HG02798 (cell line): ENCODE results near the gene LRRC52.

ENCODE experiments used
- ATAC-seq: cut with Tn5 transposase; IDR thresholded peaks from one replicate; pipeline ENCODE4 v1.9.1; 2021; ENCODE audit warnings: mild to moderate bottlenecking; ENCODE audit not compliant: unreplicated experiment, poor library complexity

LRRC52 gene, protein sequence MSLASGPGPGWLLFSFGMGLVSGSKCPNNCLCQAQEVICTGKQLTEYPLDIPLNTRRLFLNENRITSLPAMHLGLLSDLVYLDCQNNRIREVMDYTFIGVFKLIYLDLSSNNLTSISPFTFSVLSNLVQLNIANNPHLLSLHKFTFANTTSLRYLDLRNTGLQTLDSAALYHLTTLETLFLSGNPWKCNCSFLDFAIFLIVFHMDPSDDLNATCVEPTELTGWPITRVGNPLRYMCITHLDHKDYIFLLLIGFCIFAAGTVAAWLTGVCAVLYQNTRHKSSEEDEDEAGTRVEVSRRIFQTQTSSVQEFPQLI

DNA sequence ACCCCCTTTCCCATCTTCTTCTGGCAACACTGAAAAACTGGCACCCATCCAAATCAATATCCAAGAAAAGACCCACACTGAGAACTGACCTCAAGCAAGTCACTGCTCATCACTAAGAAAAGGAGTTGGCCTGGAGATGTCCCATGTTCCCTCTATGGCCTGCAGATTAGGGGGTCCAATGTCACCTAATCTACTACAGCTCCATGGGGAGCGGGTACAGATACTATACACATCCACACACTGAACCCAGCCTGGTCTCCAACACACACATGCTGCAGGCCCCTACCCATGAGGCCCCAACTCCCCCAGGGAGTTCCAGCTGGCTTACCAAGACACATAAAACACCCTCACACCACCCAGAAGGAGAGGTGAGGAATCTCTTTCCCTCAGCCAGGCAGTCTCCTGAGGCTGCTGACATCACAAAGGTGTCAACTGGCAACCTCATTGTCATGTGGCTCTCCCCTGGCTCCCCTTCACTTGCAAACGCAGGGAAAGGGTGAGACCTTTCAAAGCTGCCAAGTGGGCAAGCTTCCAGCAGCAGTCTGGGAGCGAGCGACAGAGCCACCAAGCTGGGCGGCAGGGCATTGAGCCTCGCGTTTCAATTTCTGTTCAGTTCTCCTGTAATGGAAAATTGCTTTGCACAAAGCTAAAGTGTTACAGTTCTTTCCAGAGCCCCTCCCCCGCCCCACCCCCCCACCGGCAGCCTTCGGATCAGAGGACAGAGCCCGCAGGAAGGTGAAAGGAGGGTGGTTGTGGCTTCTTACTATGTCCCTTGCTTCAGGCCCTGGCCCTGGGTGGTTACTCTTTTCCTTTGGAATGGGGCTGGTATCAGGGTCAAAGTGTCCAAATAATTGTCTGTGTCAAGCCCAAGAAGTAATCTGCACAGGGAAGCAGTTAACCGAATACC is at the start of gene LRRC52:
Gene LRRC52 (plus strand): TSS at position 469 of the 907 bp plus-strand sequence. CDS start 297 bp downstream, at position 766.
- ATAC-seq, result no peak

DNA sequence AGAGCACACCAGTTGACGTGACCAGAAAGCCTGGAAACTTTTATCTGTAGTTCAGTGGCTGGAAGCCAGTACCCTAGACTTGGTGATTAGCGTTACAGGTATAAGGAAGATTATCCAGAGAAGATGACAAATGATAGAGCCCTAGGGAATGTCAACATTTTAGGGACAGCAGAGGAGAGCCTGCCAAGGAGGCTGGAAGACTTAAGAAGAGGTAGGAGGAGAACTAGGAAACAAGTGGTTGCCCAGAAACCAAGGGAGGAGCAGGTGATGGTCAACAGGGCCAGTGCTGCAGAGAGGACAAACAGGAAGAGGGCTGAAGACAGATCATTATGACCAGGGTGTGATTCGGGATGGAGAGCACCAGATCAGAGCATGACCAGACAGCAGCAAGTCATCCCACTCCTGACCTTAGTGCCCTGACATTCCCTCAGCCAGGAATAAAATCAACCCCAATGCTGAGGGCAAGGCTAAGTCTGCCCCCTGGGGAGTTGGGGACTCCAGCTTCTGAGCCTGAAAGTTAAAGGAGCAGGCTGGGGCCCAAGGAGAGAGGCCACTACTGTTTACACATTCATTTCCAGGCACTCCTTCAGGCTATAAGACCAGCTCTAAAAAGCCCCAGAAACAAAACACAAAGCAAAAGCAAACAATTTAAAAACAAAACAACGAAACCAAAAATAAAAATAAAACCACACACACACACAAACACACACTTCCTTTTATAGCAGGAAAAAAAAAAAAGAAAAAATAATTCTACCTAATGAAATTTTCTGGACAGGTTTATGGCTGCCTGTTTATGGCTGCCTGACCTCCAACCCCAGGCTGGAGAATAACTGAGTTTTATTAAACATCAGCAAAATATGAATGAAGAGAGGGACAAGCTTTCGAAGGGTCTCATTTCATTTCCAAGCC is 48.6 kb upstream of the LRRC52 start:
- no peak for ATAC-seq

DNA sequence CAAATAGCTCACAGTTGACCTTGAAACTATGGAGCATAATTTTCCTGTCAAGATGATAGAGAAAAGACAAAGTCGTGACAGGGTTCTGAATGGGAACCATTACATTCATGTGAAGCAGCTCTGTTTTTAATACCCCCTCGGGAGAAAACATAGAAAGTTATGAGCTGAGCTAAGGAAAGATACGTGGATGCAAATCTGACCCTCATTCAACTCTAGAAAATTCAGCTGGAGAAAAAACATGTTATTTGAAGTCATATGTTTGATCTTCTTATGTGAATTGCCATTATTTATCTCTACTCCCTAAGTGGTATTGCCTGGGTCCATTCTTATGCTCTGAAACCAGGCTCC is 48.0 kb upstream of the LRRC52 start:
- ATAC-seq, result no peak

DNA sequence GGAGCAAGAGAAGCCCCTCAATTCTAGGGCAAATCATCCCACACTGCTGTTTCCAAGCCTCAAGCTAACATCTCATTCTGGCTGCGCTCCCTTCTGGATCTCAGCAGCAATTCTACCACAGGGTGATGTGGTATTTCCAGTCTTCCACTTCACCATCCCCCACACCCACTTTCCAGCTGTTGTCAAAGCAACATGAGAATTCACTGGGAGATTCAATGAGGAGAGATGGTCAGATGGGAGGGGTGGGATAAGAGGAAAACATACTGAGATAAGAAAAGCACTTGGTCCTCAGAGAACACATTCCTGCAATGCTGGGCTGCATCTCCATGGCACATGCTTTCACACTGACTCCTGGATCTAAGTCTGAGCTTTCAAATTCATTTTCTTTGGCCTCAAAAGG is 47.3 kb upstream of the LRRC52 start:
- ATAC-seq, result no peak

DNA sequence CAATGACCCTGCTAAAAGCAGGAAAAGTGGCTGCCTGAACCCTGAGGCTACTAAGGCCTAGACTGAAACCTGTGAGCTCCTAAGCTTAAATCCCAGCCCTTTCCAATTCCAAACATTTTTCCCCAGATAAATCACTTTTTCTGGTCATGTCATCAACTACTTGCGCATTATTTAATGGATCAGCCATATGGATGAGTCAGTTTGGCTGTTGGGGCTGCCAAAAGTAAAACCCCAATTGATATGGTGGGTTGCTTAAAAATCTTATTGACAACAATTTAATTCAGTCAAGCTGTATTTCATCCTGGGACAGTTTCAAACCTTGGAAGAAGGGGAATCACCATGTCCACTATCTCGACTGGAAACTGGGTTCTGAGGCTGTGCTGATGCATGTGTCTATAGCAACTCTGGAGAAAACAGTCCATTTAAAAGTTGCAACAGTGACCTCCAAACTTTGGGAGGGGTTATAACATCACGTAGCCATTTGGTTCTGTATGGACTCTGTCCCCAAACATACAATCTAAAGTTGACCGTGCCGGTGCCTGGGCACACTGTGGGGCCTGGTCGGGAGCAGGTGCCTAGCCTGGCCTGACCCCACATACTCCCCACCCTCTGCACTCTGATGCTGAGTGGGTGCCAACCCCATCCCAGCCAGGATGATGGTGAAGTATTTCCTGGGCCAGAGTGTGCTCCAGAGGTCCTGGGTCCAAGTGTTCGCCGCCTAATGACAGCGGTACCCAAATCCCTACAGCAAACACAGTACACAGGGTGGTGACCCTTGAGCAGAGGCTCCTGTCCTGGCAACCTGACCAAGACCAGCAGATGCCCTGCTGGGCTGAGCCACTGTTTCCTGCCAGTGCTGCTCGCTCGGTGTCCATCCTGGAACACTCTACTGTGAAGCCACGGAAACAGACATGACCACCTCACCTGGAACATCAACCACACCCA is 46.5 kb upstream of the LRRC52 start:
- no peak for ATAC-seq

DNA sequence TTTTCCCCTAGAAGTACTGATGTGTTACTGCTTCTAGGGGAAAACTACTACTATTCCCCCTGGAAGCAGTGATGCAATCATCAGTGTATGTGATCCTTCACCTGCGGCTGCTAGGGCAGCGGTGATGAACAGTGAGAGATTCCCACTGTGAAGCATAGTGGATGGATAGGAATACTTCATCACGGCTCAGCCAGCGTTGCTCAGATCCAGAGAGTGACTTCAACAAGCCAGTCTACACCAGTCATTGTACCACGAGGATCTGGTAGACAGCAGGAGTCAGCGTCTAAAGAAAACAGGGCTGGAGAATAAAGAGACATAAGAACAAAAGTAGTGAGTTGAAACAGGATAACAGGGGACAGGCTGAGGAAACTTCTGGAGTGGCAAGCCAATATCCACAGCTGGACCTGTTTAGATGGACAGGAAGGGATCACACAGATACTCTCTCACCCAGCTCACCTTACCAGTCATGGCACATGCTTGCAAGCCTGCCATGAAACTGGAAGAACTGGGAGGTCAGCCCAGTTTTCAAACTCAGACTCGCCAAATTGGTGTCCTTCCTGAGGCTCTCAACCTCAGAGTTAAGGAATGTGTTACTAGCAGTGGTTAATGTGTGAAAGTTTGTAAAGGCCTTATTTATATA is 42.4 kb upstream of the LRRC52 start:
- ATAC-seq, result no peak

DNA sequence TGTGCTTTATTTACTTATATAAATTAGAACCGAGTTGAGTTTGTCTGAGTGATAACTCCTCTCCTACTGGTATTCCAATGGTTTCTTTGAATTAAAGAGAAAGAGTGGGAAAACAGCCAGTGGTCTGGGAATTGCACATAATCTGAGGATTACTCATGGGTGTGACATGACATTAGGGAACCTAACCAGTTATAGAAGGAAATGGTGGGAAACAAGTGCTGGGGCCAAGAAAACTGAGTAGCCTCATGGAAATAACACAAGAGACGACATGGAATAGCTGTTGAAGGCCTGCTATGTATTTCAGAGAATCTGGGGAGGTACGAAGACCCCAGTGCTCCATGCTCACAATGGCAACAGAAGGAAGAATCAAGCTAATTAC is 41.8 kb upstream of the LRRC52 start:
- no peak for ATAC-seq

DNA sequence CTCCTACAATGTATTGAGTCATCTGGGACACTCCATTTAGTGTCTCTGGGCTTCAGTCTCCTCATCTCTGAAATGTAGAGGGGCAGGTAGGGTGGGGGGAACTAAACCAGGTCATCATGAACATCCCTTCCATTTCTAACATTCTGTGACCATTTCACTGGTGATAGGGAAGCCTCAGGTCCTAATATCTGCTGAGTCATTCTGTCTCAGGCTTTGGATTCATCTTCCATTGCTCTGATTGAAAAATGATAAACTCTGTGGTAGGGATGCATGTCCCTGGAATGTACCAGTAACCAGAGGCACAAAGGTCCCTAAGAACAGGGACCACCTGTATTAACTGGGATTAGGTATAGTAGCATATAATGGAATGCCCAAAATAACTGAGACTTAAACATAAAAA is 36.2 kb upstream of the LRRC52 start:
- ATAC-seq, result no peak

DNA sequence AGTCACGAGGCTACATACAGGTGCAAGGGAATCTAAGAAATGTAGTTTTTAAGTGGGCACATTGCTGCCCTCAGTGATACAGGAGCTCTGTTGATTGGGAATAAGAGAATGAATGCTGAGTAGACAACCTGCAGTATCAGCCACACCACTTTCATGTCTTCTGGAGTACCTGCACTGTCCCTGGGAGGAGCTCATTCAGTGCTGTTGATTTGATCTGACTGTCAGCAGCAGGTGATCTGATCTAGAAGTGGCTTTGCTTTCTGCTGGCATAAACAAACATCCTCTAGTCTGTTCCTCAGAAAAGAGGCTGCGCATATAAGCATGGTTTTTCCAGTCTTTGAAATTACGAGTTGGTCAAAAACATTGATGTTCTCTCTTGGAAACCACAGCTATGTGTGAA is 35.5 kb upstream of the LRRC52 start:
- no peak for ATAC-seq

DNA sequence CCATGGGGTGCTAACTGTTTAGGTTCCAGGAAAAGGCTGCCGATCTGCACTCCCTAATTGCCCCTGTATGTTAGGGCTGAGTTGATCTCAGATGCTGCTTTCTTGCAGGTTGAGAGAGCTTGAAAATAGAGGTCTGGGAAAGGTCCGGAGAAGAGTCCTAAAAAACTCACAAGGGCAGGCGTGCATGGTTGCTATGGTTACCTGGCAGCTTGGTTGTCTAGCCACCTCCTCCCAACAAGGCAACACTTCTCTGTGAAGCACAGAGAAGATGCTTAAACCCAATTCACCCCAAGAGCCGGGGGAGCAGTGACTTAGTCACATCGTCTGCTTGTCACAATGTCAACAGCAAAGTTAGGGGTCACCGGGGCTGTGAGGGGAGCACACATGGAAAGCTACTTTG is 31.0 kb upstream of the LRRC52 start:
- ATAC-seq, result no peak

DNA sequence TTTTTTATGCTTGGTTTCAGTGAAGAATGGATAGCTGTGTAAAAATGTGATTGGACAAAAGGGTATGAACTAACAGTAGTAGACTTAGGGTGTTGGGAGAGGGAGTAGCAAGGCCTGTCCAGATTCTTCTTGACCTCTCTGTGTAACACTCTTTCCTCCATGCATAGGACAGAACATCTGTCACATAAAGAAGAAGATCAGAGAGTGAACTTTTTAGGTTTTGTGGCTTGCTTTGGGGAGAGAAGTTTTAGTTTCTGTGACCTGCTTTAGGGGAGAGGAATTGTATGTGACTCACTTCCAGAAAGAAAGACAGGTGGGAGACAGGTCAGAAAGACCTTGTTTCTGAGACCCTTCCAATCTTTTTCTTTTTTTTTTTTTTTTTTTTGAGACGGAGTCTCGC is 27.3 kb upstream of the LRRC52 start:
- no peak for ATAC-seq

DNA sequence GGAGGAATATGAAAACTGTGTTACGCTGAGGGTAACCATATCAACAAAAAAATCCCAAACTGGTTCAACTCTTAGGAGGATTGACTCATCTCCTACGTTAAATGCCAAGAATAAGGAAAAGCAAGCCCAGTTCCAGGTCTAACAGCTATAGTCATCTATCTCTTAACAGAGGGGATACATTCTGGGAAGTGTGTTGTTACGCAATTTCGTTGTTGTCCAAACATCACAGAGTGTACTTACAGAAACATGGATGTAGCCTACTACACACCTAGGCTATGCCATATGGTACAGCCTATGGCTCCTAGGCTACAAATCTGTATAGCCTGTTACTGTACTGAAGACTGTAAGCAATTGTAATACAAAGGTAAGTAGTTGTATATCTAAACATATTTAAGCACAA is 23.2 kb upstream of the LRRC52 start:
- no peak for ATAC-seq

DNA sequence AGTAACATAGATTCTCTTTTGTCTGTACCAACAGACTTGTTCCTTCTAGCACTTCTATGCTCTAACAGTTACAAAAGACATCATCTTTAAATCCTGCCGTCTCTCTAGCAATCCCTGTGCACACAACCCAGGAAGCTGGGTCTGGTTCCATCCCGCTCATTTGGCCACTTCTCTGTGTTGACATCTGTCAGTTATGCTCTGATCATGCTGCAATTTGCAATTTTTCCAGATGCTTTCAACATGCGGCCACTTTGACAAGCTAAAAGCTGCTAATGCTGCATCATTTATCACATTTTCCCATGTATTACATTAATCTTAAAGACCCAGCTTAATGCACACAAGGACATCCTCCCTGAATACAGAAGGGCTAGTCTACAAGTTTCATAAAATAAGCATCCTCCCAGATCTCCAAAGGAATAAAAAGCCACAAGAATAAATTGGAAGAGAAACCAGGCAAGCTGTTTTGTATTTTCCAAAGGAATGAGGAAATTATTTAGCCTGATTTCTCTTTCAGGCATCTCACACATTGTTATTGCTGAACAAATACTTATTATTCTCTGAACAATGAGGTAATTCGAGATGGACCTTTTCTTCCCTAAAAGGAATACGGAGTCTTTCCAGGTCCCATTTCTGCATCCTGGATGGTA is 19.0 kb upstream of the LRRC52 start:
- no peak for ATAC-seq

DNA sequence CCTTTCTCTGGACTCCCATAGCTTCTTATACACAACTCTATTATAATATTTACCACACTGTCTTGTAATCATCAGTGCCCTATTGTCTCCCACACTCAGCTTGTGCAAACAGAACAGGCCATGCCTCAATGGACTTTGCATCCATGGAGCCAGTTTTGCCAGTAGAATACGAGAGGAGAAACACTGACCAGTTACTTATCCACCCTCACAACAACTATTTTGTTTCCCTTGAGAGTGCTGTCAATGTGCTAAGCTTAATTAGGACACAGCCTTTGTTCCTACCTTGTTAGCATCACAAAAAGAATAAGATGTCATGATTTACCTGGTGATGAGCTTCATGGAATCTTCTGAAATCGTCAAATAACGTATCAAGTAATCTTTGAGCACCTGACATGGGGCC is 18.1 kb upstream of the LRRC52 start:
- no peak for ATAC-seq

DNA sequence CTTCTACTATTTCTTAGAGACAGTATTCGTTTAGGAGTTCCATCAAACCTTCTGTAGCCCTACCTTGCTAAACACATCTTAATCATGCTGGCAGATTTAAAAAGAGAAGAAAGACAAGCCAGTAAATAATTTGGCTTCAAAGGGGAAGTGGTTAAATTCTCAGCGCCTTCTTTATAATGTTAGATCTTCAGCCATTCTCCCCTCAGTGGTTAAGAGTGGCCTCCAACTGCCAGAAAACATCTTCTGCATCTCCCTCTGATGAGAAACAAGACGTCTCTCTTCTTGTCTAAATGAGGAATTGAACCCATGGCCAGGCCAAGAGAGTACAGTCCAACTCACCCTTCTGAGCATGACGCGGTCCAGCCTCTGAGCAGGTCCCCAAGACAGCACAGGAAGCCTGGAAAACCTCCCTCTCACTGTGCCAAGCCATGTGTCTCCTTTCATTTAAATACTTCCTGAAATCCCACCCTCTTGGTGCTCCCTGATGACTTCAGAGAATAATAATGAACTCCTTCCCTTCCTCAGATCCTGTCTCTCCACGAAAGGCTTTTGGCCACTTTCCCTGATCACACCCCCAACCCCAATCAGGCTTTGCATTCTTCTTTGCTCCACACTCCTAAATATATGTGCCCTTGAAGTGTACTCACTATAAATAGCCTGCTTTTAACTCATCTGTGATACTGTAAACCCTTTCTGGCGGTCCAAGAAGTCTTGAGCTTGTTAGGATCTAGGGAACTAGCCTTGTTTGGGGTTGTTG is 16.4 kb upstream of the LRRC52 start:
- ATAC-seq, result no peak

DNA sequence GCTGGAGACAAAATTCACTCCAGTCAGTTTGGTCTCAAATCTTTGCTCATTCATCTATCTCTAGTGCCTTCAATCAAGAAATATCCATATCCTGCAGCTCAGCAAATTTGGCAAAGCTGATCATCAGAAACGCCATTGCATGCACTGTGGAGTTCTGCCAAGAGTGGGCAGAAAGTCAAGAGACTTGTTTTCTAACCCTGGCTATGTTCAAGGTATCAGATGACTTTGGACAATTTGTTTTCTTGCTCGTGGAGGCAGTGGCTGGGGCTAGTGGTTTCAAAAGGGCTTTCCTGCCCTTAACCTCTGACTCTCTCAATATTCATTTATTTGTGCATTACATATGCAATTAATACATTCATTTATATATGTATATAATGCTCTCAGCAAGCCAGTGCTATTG is 12.8 kb upstream of the LRRC52 start:
- no peak for ATAC-seq

DNA sequence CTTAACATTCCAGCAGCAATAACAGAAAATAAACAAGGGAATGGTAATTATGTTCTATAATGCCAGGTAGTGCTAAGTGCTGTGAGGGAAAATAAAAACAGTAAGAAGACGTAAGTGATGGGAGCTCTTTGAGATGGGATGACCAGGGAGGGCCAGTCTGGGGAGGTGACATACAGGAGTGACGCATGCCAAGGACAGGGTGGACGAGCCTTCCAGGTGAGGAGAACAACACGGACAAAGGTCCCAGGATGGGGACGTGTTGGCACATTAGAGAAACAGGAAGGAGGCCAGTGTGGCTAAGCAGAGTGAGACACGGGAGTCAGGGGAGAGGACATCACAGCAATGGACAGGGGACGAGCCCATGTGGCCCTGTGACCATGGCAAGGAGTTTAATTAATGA is 11.7 kb upstream of the LRRC52 start:
- ATAC-seq, result no peak

DNA sequence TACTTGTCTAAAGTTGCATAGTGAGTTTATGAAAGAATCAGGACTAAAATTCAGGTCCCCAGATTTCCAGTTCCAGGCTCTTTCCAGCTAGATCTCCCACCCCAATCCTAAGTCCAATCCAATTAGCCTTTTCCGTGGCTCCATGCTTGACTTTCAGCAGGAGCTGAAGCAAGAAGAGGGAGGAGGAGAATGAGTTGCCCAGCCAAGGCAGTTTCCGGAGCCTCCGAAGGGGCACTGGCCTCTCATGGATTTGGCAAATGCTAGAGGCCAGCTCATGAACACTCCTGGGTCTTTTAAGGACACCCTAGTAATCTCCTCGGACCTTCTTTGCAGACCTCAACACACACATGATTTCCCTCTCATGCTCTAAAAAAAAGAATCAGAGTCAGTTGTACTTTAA is 10.5 kb upstream of the LRRC52 start:
- ATAC-seq, result no peak
